Hepatic stellate cell (primary cell): ENCODE data around the gene PPIL4.

ENCODE experiments used
- DNase-seq: peaks from one replicate; pipeline ENCODE4 v3.0.0; 2011; ENCODE audit warnings: low spot score

Gene PPIL4

DNA sequence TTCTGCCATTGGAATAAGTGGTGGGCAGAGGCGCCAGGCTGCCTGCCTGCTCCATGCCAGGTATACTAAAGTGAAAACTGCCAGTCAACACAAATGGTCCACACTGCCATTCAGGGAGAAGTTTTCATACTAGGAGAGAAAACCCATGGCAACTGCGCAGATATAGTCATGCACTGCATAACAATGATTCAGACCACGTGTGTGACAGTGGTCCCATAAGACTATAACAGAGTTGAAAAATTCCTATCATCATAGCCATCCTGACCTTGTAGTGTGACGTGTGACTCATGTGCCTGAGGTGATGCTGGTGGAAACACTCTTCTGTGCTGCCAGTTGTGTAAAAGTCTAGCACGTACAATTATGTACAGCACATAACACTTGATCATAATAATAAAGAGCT is 86.1 kb downstream of the PPIL4 start:
- DNase-seq = no peak

DNA sequence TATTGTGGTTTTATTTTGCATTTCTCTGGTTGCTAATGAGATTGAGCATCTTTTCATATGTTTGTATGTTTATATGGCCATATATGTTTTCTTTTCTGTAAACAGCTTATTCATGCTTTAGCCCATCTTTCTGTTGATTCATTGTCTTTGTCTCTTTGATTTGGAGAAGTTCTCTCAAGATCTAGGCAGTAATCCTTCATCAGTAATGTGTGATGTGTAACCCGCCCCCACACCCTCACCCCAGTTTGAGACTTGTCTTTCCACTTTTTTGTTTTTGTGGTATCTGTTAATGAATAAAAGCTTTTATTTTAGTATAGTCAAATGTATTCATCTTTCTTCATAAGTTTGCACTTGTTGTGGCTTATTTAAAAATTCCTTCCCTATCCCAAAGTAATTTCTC is 87.0 kb downstream of the PPIL4 start:
- DNase-seq = no peak

DNA sequence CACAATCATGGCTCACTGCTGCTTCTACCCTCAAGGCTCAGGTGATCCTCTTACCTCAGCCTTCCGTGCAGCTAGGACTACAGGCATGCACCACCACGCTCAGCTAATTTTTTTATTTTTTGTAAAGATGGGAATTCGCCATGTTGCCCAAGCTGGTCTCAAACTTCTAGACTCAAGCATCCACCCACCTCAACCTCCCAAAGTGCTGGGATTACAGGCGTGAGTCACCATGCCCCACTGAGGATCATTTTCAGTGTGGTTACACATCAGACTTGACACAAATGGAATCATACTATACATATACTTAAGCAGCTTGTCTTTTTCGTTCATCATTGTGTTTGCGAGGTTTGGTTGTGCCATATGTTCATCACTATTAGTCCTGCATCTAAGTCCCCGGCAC is 87.6 kb downstream of the PPIL4 start:
- DNase-seq = no peak

DNA sequence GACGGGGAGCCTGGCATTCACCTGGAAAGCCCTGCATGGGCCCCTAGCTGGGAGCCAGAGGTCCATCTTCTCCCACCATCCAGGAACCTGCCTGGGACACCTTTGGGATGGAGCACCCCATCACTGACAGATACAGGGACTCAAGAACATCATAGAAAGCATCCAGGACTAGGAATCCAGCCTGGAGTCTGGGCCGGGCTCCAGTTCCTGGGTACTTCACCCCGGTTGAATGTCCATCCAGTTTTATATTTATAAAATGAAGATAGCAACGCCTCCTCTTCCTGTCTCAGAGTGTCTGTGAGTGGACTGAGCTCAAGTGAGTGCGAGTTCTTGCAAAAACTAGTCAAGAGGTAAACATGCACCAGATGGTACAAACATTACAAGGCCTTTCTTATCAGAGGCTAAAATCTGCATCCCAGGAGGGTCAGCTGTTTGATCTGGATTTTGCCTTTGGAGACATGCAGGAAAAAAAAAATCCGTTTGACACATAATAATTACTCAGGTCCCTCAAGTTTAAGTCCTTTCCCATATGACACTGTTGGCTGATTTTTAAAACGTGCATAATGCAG is 88.4 kb downstream of the PPIL4 start:
- DNase-seq = no peak

DNA sequence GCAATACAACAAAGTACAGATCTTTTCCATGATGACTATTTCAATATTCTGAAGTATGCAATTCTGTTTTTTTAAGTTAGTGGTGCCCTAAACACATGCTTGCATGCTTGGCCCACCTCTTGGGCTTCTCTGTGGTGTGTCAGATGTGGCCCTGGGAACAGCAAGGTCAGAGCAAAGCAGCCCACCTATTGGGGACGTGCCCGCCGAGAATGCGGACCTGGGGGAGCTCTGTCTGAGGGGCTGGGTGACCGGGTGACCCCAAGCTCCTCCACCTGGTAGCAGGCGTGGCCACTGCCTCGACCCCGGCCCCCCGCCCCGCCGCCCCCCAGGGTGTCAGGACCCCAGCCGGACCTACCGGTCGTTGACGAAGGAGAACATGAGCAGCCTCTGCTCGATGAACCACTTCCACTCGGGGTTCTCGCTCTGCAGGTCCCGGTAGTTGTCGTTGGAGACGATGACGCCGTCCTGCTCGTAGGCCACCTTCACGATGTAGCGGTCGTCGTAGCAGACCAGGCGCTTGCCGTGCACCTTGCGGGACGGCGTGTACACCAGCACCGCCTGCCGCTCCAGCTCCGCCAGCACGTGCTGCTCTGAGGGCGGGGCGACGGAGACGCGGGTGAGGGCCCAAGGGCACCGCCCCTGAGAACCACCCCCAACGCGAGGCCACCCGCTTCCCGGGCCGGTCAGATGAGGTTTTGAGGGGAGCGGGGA is 89.4 kb downstream of the PPIL4 start:
- no peak for DNase-seq

DNA sequence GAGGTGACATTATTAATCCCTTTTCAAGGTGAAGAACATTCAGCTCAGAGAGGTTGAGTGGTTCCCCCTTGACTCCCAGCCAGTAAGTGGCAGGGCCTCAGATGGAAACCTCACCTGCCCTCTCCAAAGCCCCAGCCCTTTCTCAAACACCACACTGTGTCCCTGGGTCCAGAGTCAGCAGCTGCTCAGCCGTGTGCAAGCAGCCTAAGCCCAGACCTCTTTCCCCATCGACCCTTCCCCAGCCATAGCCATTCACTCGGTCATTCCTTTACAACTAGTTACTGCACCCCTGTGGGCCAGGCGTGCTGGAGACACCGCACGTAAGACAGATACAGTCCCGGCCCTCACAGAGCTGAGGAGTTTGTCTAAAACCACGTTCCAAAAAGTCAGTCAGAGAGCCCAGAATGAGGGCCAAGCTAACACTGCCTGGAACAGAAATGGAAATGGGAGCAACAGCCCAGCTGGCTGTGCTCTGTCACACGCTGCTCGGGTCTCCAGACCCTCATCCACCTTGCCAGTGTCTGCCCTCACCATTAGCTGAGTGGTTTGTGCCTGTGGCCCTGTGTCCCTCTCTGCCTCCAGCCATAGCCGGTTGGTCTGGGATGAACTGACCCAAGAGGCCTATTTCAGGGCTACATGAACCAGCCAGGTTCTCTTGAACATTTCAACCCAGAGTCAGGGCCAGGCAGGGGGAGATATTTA is 90.7 kb downstream of the PPIL4 start:
- DNase-seq = no peak
